ENCODE measurements around the gene NLE1. TPM values are rescaled to one million over a fixed set of nuclear protein-coding genes. Genes with fewer than 3 reads are reported as not detected.

The NLE1 gene
- total and polyA plus RNA-seq, 5 experiments from 2014 or later = 4.6 to 21.7 (median 6.4) TPM

- no peaks in the 10 kb centered on the region for H3K27me3 Mint-ChIP-seq
- H3K9me3 Mint-ChIP-seq = no peaks in the 10 kb centered on the region
- peak overlapping the region in 2 of 10 donors; percentile 51 to 61 for H3K27ac Mint-ChIP-seq
- DNase-seq = no peak
- POLR2A ChIA-PET = interaction anchor here (0.6 to 2.9 kb wide), 5 partner anchors 18 to 159 kb away, joined by 4 to 11 read pairs (median 5); partner anchors contain the start of gene RFFL
- ATAC-seq = no peak
- peaks cover 0 to 13% (median 3%) of the 10 kb centered on the region in 3 donors for H3K36me3 Mint-ChIP-seq
- H3K4me1 Mint-ChIP-seq = peaks cover 28 to 85% (median 70%) of the 10 kb centered on the region in 4 donors
- H3K4me3 Mint-ChIP-seq = peak overlapping the region in 1 of 10 donors; percentile 41
These were observed 60.5 kb downstream of the NLE1 start for GRCh38 chr17:35081638-35082037.

- peak overlapping the region in 5 of 10 donors; percentile 5 to 61 (median 48) for H3K27ac Mint-ChIP-seq
- H3K27me3 Mint-ChIP-seq = no peaks in the 10 kb centered on the region
- peaks cover 0 to 13% (median 3%) of the 10 kb centered on the region in 3 donors for H3K36me3 Mint-ChIP-seq
- no peaks in the 10 kb centered on the region for H3K9me3 Mint-ChIP-seq
- peaks cover 25 to 77% (median 62%) of the 10 kb centered on the region in 4 donors for H3K4me1 Mint-ChIP-seq
- no peak overlapping the region for H3K4me3 Mint-ChIP-seq
- DNase-seq (no peak), ATAC-seq (no peak)
- POLR2A ChIA-PET = interaction anchor here (1.2 to 1.6 kb wide), 2 partner anchors 9 to 57 kb away, joined by 4 to 5 read pairs; no protein-coding TSS in a partner anchor
These were observed 61.6 kb downstream of the NLE1 start for GRCh38 chr17:35080536-35080935.

DNA sequence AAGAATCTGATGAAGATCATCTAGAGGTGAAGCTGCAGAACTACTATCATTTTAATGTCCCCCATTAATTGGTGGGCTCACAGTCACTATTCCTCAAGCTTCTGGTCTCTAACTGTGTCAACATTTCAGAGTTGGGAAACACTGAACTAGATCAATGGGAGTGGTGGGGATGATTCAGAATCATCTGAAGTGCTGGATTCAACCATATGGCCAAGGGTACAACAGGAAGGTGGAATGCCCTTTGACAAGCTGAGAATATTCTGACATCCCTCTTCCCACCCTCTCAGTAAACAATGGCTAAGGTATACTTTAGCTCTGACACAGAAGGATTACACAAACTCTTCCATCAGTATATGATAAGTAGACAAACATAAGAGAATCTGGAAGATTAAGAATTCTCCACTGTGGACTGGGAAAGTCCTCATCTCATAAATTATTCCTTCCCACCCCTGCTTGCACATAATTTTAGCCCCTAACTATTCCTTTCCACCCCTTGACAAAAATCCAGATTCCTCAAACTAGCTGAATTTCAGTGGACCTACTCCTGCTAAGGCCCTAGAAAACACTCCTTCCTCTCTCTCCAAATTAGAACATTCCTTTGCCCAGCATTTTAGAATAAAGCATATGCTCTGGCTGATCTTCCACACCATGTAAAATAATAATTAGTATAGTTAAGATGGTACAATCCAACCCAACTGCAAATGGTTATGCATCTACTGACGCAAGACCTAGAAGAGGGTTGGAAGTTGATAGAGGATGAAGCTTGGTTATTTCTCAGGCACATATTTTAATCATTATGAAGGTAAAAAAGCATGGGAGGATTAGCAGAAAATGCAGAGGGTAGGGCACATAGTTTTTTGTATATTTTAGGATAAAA is 62.3 kb downstream of the NLE1 start:
- ATAC-seq (no peak), DNase-seq (no peak)
- Mint-ChIP-seq H3K9me3 (no peaks in the 10 kb centered on the region), H3K4me3 (peak overlapping the region in 1 of 10 donors; percentile 3), H3K27ac (peak overlapping the region in 7 of 10 donors; percentile 0 to 61 (median 47)), H3K27me3 (no peaks in the 10 kb centered on the region), H3K36me3 (peaks cover 0 to 9% (median 3%) of the 10 kb centered on the region in 3 donors), H3K4me1 (peaks cover 32 to 77% (median 65%) of the 10 kb centered on the region in 4 donors)
- POLR2A ChIA-PET = interaction anchor here (1.0 to 1.6 kb wide), 3 partner anchors 10 to 57 kb away, joined by 3 to 5 read pairs (median 4); partner anchors contain the start of gene RFFL

Other genes with a start within 250 kb of the NLE1 start
- 1 to 10 TPM; 3.9 to 4.0 TPM for gene CCT6B, start 180.8 kb downstream of the NLE1 start, total RNA-seq
- 1 to 10 TPM in 2 of 3 donors, under 1 TPM in 1; 0.35 to 2.4 (median 1.3) TPM for gene CCT6B, start 180.8 kb downstream of the NLE1 start, polyA plus RNA-seq
- 10 to 100 TPM; 48.0 to 55.6 TPM for gene ZNF830, start 180.8 kb downstream of the NLE1 start, total RNA-seq
- 10 to 100 TPM; 17.4 to 27.6 (median 18.7) TPM for gene ZNF830, start 180.8 kb downstream of the NLE1 start, polyA plus RNA-seq
- gene LIG3, start 161.8 kb downstream of the NLE1 start, total RNA-seq = 10 to 100 TPM; 49.8 to 51.7 TPM
- 10 to 100 TPM; 12.2 to 15.2 (median 13.1) TPM for gene LIG3, start 161.8 kb downstream of the NLE1 start, polyA plus RNA-seq
- 10 to 100 TPM; 69.1 to 70.1 TPM for gene RFFL, start 78.6 kb downstream of the NLE1 start, total RNA-seq
- gene RFFL, start 78.6 kb downstream of the NLE1 start, polyA plus RNA-seq = 10 to 100 TPM; 30.8 to 39.7 (median 31.9) TPM
- 10 to 100 TPM; 23.5 to 28.7 TPM for gene RAD51D, start 22.4 kb downstream of the NLE1 start, total RNA-seq
- 10 to 100 TPM in 1 of 3 donors, 1 to 10 TPM in 2; 6.5 to 13.6 (median 8.4) TPM for gene RAD51D, start 22.4 kb downstream of the NLE1 start, polyA plus RNA-seq
- gene FNDC8, start 20.7 kb downstream of the NLE1 start, total RNA-seq = not detected
- gene FNDC8, start 20.7 kb downstream of the NLE1 start, polyA plus RNA-seq = not detected
- gene UNC45B, start 5.5 kb upstream of the NLE1 start, total RNA-seq = under 1 TPM; 0.36 TPM
- under 1 TPM; 0.15 to 0.59 (median 0.28) TPM for gene UNC45B, start 5.5 kb upstream of the NLE1 start, polyA plus RNA-seq
- gene SLC35G3, start 52.1 kb upstream of the NLE1 start, total RNA-seq = under 1 TPM in 1 of 2 experiments, not detected in 1; 0.33 TPM
- under 1 TPM; 0.15 to 0.47 (median 0.18) TPM for gene SLC35G3, start 52.1 kb upstream of the NLE1 start, polyA plus RNA-seq
- gene SLFN5, start 100.8 kb upstream of the NLE1 start, total RNA-seq = 100 to 1,000 TPM; 224 to 227 TPM
- 100 to 1,000 TPM in 1 of 3 donors, 10 to 100 TPM in 2; 73.8 to 161 (median 87.4) TPM for gene SLFN5, start 100.8 kb upstream of the NLE1 start, polyA plus RNA-seq
- 10 to 100 TPM; 10.8 to 16.0 TPM for gene SLFN11, start 231.3 kb upstream of the NLE1 start, total RNA-seq
- gene SLFN11, start 231.3 kb upstream of the NLE1 start, polyA plus RNA-seq = 10 to 100 TPM in 1 of 3 donors, 1 to 10 TPM in 2; 4.8 to 12.3 (median 4.9) TPM

All from naive thymus-derived CD8-positive, alpha-beta T cell (primary cell).